Neural cell (in vitro differentiated cells): ENCODE measurements around the gene POMT2.

Experiments used
- EP300 ChIP-seq: fragments of 450-650 bp; conservative IDR thresholded peaks from 2 replicates; pipeline ENCODE4 v1.6.1; 2014; ENCODE audit warnings: antibody characterized with exemption, mild to moderate bottlenecking, moderate library complexity; ENCODE audit not compliant: poor library complexity, severe bottlenecking
- EZH2 ChIP-seq: fragments of 200-600, 300-800 bp; shearing (Covaris generic), sonication (generic); IDR thresholded peaks from 2 replicates; pipeline ENCODE4 v1.6.1; 2014; ENCODE audit warnings: antibody characterized with exemption, low read length, borderline replicate concordance, mild to moderate bottlenecking; ENCODE audit not compliant: insufficient read depth, poor library complexity, severe bottlenecking
- MXI1 ChIP-seq: fragments of 450-650 bp; conservative IDR thresholded peaks from 2 replicates; pipeline ENCODE4 v1.6.1; 2014; ENCODE audit warnings: antibody characterized with exemption, mild to moderate bottlenecking; ENCODE audit not compliant: poor library complexity, severe bottlenecking
- RAD21 ChIP-seq: fragments of 450-650 bp; conservative IDR thresholded peaks from 2 replicates; pipeline ENCODE4 v1.6.1; 2014; ENCODE audit warnings: antibody characterized with exemption, mild to moderate bottlenecking, moderate library complexity
- TF ChIP-seq, protein P1 (sequence below): fragments of 450-650 bp; IDR thresholded peaks from 2 replicates; pipeline ENCODE4 v1.5.1; 2014; ENCODE audit warnings: antibody characterized with exemption, mild to moderate bottlenecking, moderate library complexity; ENCODE audit not compliant: poor library complexity, severe bottlenecking

DNA sequence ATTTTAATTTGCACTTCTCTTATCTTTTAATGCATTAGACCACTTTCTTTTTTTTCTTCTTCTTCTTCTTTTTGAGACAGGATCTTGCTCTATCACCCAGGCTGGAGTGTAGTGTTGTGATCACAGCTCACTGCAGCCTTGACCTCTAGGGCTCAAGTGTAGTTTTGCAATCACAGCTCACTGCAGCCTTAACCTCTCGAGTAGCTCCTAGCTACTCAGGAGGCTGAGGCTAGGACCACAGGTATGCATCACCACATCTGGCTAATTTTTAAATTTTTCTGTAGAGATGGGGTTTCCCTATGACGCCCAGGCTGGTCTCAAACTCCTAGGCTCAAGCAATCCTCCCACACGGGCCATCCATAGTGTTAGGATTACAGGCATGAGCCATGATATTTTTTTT lies 43.5 kb upstream of the POMT2 start:
- no peak for TF ChIP-seq EP300
- no peak for TF ChIP-seq EZH2
- TF ChIP-seq, protein P1, sequence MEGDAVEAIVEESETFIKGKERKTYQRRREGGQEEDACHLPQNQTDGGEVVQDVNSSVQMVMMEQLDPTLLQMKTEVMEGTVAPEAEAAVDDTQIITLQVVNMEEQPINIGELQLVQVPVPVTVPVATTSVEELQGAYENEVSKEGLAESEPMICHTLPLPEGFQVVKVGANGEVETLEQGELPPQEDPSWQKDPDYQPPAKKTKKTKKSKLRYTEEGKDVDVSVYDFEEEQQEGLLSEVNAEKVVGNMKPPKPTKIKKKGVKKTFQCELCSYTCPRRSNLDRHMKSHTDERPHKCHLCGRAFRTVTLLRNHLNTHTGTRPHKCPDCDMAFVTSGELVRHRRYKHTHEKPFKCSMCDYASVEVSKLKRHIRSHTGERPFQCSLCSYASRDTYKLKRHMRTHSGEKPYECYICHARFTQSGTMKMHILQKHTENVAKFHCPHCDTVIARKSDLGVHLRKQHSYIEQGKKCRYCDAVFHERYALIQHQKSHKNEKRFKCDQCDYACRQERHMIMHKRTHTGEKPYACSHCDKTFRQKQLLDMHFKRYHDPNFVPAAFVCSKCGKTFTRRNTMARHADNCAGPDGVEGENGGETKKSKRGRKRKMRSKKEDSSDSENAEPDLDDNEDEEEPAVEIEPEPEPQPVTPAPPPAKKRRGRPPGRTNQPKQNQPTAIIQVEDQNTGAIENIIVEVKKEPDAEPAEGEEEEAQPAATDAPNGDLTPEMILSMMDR = no peak
- no peak for TF ChIP-seq RAD21
- TF ChIP-seq MXI1 = no peak
